Erythroblast (primary cell): Measurements from ENCODE around the gene UCN2.

Experiments used
- GATA1 ChIP-seq: IDR thresholded peaks from 2 replicates; pipeline ENCODE4 v1.6.1; 2011; ENCODE audit warnings: low read depth, mild to moderate bottlenecking, control low read depth, low read length, moderate library complexity
- POLR2A ChIP-seq: IDR thresholded peaks from 2 replicates; pipeline ENCODE4 v1.6.1; 2011; ENCODE audit warnings: mild to moderate bottlenecking, low read length

GRCh38 chr3:48591886-48592518 is 28.4 kb upstream of the UCN2 start:
- no peak for TF ChIP-seq POLR2A
- no peak for TF ChIP-seq GATA1
